ENCODE measurements around the gene SNF8.

GRCh38 chr17:48970865-48971687 is 26.4 kb upstream of the SNF8 start:
- no peak for TF ChIP-seq CTCF (conservative IDR thresholded peaks at IDR 0.05; ENCODE audit: low read length)
- no peak for TF ChIP-seq EZH2phosphoT487 (IDR thresholded peaks at IDR 0.05; ENCODE audit: borderline replicate concordance)

Measured in Loucy (cell line).